ENCODE data around the gene MYBL2. TPM values are rescaled to one million over a fixed set of nuclear protein-coding genes. Genes with fewer than 3 reads are reported as not detected.

MYBL2 gene
- total and polyA plus RNA-seq, 2 donors (not counting 3 experiments of a cell fraction or from before 2014, with no cell fraction given): 35.7 to 105 TPM

DNA sequence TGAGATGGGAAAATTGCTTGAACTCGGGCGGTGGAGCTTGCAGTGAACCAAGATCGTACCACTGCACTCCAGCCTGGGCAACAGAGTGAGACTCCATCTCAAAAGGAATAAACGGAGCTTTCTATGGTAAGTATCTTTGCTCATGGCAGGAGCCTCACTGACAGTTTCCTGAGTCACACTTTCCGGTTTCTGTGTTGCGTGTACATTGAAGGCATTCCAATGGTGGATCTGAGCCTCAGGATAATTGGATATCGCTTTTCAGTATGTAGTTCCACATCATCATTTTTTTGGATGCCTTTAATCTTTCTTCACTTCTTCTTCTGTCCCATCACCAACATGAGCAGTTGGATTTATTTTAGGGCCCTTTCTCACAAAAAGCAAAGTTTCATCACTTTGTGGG, 88.5 kb downstream of the MYBL2 start:
- no peak overlapping the region for H2AFZ ChIP-seq (ENCODE audit: low read depth, low read length)
- ChIA-PET POLR2A (no interaction called here), CTCF (interaction anchor here (1.2 to 9.9 kb wide), 2 partner anchors 14 to 325 kb away, joined by 5 to 191 read pairs; no protein-coding TSS in a partner anchor)
- no peaks in the 10 kb centered on the region for H3K79me2 ChIP-seq (ENCODE audit: control insufficient read depth, insufficient read depth, low read length)
- FAIRE-seq (no peak), DNase-seq (ENCODE audit: low read depth, low spot score) (no peak)
- no TSS peak for BruUV-seq (replicated peaks)
- intact Hi-C loops (cut with micrococcal nuclease): no loop called here
- H3K9ac ChIP-seq (replicated peaks; ENCODE audit: extremely low read depth, insufficient read depth, low read length): no peak overlapping the region
- H3K9me3 ChIP-seq (replicated peaks; ENCODE audit: control insufficient read depth, insufficient read depth, low read length): no peaks in the 10 kb centered on the region
- H3K36me3 ChIP-seq (ENCODE audit: control insufficient read depth in 2 of 2, extremely low read depth in 1 of 2, insufficient read depth in 2 of 2, low read length in 2 of 2): no peaks in the 10 kb centered on the region
- no peak overlapping the region for H3K4me2 ChIP-seq (ENCODE audit: insufficient read depth, low read length)
- peaks cover 0 to 2% of the 10 kb centered on the region in 2 experiments for H3K27me3 ChIP-seq (ENCODE audit: control insufficient read depth in 2 of 2, insufficient read depth in 2 of 2, low read length in 2 of 2)
- TF ChIP-seq EZH2 (IDR thresholded peaks at IDR 0.05; ENCODE audit: borderline replicate concordance, low read depth, low read length, severe bottlenecking) (no peak), MYC (IDR thresholded peaks at IDR 0.05; ENCODE audit: low read depth, low read length) (no peak), GATA2 (IDR thresholded peaks at IDR 0.05; ENCODE audit: insufficient read depth, insufficient read length, low read depth, low read length) (no peak), POLR2A (IDR thresholded peaks at IDR 0.05; ENCODE audit: low read depth, low read length) (no peak), JUN (IDR thresholded peaks at IDR 0.05; ENCODE audit: borderline replicate concordance, insufficient read depth, insufficient read length, low read depth) (no peak), FOS (IDR thresholded peaks at IDR 0.05; ENCODE audit: borderline replicate concordance, insufficient read depth, low read length) (no peak), POLR2AphosphoS5 (IDR thresholded peaks at IDR 0.05; ENCODE audit: insufficient read depth, low read depth, low read length) (no peak)
- TF ChIP-seq, protein P1, sequence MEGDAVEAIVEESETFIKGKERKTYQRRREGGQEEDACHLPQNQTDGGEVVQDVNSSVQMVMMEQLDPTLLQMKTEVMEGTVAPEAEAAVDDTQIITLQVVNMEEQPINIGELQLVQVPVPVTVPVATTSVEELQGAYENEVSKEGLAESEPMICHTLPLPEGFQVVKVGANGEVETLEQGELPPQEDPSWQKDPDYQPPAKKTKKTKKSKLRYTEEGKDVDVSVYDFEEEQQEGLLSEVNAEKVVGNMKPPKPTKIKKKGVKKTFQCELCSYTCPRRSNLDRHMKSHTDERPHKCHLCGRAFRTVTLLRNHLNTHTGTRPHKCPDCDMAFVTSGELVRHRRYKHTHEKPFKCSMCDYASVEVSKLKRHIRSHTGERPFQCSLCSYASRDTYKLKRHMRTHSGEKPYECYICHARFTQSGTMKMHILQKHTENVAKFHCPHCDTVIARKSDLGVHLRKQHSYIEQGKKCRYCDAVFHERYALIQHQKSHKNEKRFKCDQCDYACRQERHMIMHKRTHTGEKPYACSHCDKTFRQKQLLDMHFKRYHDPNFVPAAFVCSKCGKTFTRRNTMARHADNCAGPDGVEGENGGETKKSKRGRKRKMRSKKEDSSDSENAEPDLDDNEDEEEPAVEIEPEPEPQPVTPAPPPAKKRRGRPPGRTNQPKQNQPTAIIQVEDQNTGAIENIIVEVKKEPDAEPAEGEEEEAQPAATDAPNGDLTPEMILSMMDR (IDR thresholded peaks at IDR 0.05; ENCODE audit: extremely low read depth in 1 of 2, insufficient read depth in 1 of 2, low read depth in 1 of 2, low read length in 2 of 2): no peak
- TF ChIP-seq, protein P2, sequence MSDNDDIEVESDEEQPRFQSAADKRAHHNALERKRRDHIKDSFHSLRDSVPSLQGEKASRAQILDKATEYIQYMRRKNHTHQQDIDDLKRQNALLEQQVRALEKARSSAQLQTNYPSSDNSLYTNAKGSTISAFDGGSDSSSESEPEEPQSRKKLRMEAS (IDR thresholded peaks at IDR 0.05; ENCODE audit: insufficient read depth, insufficient read length): no peak
- H3K9me1 ChIP-seq (replicated peaks; ENCODE audit: control insufficient read depth, extremely low read depth, insufficient read depth, low read length): no peaks in the 10 kb centered on the region
- peaks cover 7% of the 10 kb centered on the region for H3K4me1 ChIP-seq (ENCODE audit: control insufficient read depth, extremely low read depth, insufficient read depth, low read length)
- no peak overlapping the region for H3K27ac ChIP-seq (ENCODE audit: insufficient read depth, low read depth, low read length)
- H3K4me3 ChIP-seq (replicated peaks in 1 of 3; ENCODE audit: insufficient read depth in 1 of 3, low read depth in 1 of 3, low read length in 3 of 3): no peak overlapping the region
- no peaks in the 10 kb centered on the region for H4K20me1 ChIP-seq (replicated peaks; ENCODE audit: control insufficient read depth, extremely low read depth, insufficient read depth, low read length)
- dilution Hi-C loops (cut with MboI; ENCODE audit: extremely low pct_ligation_motif_present, low sequenced_read_pairs): loop anchor here (25.0 kb wide), 1 partner anchor 157 kb away; the partner anchor contains the start of gene TOX2
